ENCODE measurements around the gene DEPP1. TPM values are rescaled to one million over a fixed set of nuclear protein-coding genes. Genes with fewer than 3 reads are reported as not detected.

DEPP1 gene
- total and polyA plus RNA-seq, 2 donors (not counting 1 experiment from before 2014, with no cell fraction given): not detected

DNA sequence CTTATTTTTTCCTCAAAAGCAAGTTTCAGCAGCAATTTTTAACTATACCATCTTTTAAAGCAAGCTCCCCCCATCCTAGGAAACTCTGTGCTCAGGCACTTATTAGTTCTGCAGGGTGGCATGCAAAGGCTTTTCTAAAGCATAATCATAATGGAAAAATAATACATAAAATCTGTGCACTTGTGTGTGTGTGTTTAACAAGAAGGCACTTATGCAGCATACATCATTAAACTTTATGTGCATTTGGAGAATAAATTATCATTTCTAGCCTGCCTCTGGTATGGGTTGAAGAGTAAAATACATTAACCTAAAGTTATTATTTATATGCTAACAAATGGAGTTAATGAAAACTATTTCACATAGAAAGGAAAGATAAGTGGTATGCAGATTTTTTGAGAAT, 24.6 kb downstream of the DEPP1 start:
- Histone ChIP-seq H3K4me2 (replicated peaks; ENCODE audit: low read depth, low read length, poor library complexity, severe bottlenecking) (no peak overlapping the region), H3K27ac (ENCODE audit: low read length in 2 of 2) (no peak overlapping the region), H3K4me1 (ENCODE audit: control insufficient read depth in 2 of 2, insufficient read depth in 2 of 2, low read length in 2 of 2) (peaks cover 18 to 28% of the 10 kb centered on the region in 2 donors), H3K27me3 (replicated peaks in 1 of 4; ENCODE audit: control extremely low read depth in 1 of 4, control insufficient read depth in 3 of 4, insufficient read depth in 4 of 4, low read length in 3 of 4) (no peaks in the 10 kb centered on the region), H3K4me3 (ENCODE audit: control extremely low read depth in 1 of 5, extremely low read depth in 1 of 5, insufficient read depth in 1 of 5, low read depth in 2 of 5, low read length in 4 of 5) (no peak overlapping the region), H3K9me3 (ENCODE audit: control extremely low read depth in 1 of 3, control insufficient read depth in 2 of 3, insufficient read depth in 1 of 3, low read length in 2 of 3) (no peaks in the 10 kb centered on the region), H3K9ac (ENCODE audit: low read length) (no peak overlapping the region), H3K36me3 (replicated peaks in 1 of 2; ENCODE audit: control extremely low read depth in 1 of 2, control insufficient read depth in 1 of 2, extremely low read depth in 1 of 2, insufficient read depth in 2 of 2, low read length in 1 of 2) (peaks cover 0 to 3% of the 10 kb centered on the region in 2 experiments), H4K20me1 (ENCODE audit: control insufficient read depth, insufficient read depth, low read length, poor library complexity, severe bottlenecking) (peaks cover 5% of the 10 kb centered on the region), H3K79me2 (ENCODE audit: control insufficient read depth, insufficient read depth, low read length) (peaks cover 13% of the 10 kb centered on the region), H2AFZ (ENCODE audit: insufficient read depth, low read depth, low read length, poor library complexity, severe bottlenecking) (no peak overlapping the region)
- no peaks in the 10 kb centered on the region for H3K9me3 Mint-ChIP-seq (ENCODE audit: insufficient read depth)
- ATAC-seq (ENCODE audit: low read depth): no peak
- intact Hi-C loops (cut with micrococcal nuclease): no loop called here
- CTCF ChIA-PET: no interaction called here
- H3K27ac Mint-ChIP-seq: no peak overlapping the region
- no peak for DNase-seq
- TF ChIP-seq EZH2 (IDR thresholded peaks at IDR 0.05; ENCODE audit: borderline replicate concordance, insufficient read depth, low read depth, low read length, poor library complexity, severe bottlenecking): no peak
- TF ChIP-seq, protein P1, sequence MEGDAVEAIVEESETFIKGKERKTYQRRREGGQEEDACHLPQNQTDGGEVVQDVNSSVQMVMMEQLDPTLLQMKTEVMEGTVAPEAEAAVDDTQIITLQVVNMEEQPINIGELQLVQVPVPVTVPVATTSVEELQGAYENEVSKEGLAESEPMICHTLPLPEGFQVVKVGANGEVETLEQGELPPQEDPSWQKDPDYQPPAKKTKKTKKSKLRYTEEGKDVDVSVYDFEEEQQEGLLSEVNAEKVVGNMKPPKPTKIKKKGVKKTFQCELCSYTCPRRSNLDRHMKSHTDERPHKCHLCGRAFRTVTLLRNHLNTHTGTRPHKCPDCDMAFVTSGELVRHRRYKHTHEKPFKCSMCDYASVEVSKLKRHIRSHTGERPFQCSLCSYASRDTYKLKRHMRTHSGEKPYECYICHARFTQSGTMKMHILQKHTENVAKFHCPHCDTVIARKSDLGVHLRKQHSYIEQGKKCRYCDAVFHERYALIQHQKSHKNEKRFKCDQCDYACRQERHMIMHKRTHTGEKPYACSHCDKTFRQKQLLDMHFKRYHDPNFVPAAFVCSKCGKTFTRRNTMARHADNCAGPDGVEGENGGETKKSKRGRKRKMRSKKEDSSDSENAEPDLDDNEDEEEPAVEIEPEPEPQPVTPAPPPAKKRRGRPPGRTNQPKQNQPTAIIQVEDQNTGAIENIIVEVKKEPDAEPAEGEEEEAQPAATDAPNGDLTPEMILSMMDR (IDR thresholded peaks at IDR 0.05): no peak
- H3K4me3 Mint-ChIP-seq: no peak overlapping the region
- POLR2A ChIA-PET: no interaction called here
- H3K27me3 Mint-ChIP-seq: no peaks in the 10 kb centered on the region
- H3K4me1 Mint-ChIP-seq: peaks cover 35% of the 10 kb centered on the region

DNA sequence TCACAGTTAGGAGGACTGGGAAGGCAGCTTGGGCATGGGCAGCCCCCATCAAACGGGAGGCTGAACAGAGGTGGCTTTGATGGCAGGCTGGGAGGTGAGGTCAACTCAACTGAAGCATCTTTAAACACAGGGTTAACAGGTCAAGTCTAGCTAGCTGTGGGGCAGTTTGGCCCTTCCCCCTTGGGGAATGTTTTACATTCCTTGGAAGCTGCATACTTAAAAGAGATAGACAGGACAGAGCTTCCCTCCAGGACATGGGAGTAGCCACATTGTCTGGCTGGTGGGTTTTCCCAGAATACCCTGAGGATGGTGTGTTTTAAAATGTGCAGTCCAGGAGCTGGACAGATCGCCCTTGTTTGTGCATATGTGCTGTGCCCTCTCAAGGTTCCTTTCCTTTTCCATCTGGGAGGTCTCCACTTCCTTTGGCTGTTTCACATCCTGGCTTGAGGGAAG, 25.8 kb downstream of the DEPP1 start:
- no peaks in the 10 kb centered on the region for H3K9me3 ChIP-seq (ENCODE audit: control extremely low read depth in 1 of 3, control insufficient read depth in 2 of 3, insufficient read depth in 1 of 3, low read length in 2 of 3)
- no peak for DNase-seq
- no peak overlapping the region for H3K4me2 ChIP-seq (replicated peaks; ENCODE audit: low read depth, low read length, poor library complexity, severe bottlenecking)
- POLR2A ChIA-PET: no interaction called here
- H3K4me3 Mint-ChIP-seq: no peak overlapping the region
- no peak overlapping the region for H3K9ac ChIP-seq (ENCODE audit: low read length)
- peaks cover 0 to 3% of the 10 kb centered on the region in 2 experiments for H3K36me3 ChIP-seq (replicated peaks in 1 of 2; ENCODE audit: control extremely low read depth in 1 of 2, control insufficient read depth in 1 of 2, extremely low read depth in 1 of 2, insufficient read depth in 2 of 2, low read length in 1 of 2)
- H4K20me1 ChIP-seq (ENCODE audit: control insufficient read depth, insufficient read depth, low read length, poor library complexity, severe bottlenecking): peaks cover 5% of the 10 kb centered on the region
- CTCF ChIA-PET: interaction anchor here (1.5 to 5.1 kb wide), 2 partner anchors 10 to 21 kb away, joined by 5 to 22 read pairs; no protein-coding TSS in a partner anchor
- H3K27ac ChIP-seq (ENCODE audit: low read length in 2 of 2): no peak overlapping the region
- TF ChIP-seq, protein P1 (IDR thresholded peaks at IDR 0.05): no peak
- TF ChIP-seq EZH2 (IDR thresholded peaks at IDR 0.05; ENCODE audit: borderline replicate concordance, insufficient read depth, low read depth, low read length, poor library complexity, severe bottlenecking): no peak
- H3K79me2 ChIP-seq (ENCODE audit: control insufficient read depth, insufficient read depth, low read length): peaks cover 9% of the 10 kb centered on the region
- no peak for ATAC-seq (ENCODE audit: low read depth)
- H3K9me3 Mint-ChIP-seq (ENCODE audit: insufficient read depth): no peaks in the 10 kb centered on the region
- WGBS (ENCODE audit: insufficient coverage): 89% methylated on average over 1 of the region's 2 CpGs
- intact Hi-C loops (cut with micrococcal nuclease): no loop called here
- no peaks in the 10 kb centered on the region for H3K27me3 ChIP-seq (replicated peaks in 1 of 4; ENCODE audit: control extremely low read depth in 1 of 4, control insufficient read depth in 3 of 4, insufficient read depth in 4 of 4, low read length in 3 of 4)
- peaks cover 36% of the 10 kb centered on the region for H3K4me1 Mint-ChIP-seq
- H3K4me3 ChIP-seq (ENCODE audit: control extremely low read depth in 1 of 5, extremely low read depth in 1 of 5, insufficient read depth in 1 of 5, low read depth in 2 of 5, low read length in 4 of 5): no peak overlapping the region
- H3K27ac Mint-ChIP-seq: no peak overlapping the region
- no peaks in the 10 kb centered on the region for H3K27me3 Mint-ChIP-seq
- H3K4me1 ChIP-seq (ENCODE audit: control insufficient read depth in 2 of 2, insufficient read depth in 2 of 2, low read length in 2 of 2): peaks cover 21 to 30% of the 10 kb centered on the region in 2 donors
- H2AFZ ChIP-seq (ENCODE audit: insufficient read depth, low read depth, low read length, poor library complexity, severe bottlenecking): no peak overlapping the region
